ENCODE measurements around the gene PILRB.

The PILRB gene

GRCh38 chr7:100393233-100393905 lies 35.5 kb downstream of the PILRB start:
- Histone ChIP-seq H3K27me3 (no peaks in the 10 kb centered on the region), H3K36me3 (no peaks in the 10 kb centered on the region), H3K4me1 (no peaks in the 10 kb centered on the region), H3K9me3 (no peaks in the 10 kb centered on the region), H3K4me3 (ENCODE audit: low read depth, low read length) (no peak overlapping the region)
- no peak for TF ChIP-seq CTCF (IDR thresholded peaks at IDR 0.05; ENCODE audit: low read depth, low read length)
- DNase-seq, result no peak

- no peak for TF ChIP-seq CTCF (IDR thresholded peaks at IDR 0.05; ENCODE audit: low read depth, low read length)
- no peaks in the 10 kb centered on the region for H3K27me3 ChIP-seq
- no peak overlapping the region for H3K4me3 ChIP-seq (ENCODE audit: low read depth, low read length)
- no peaks in the 10 kb centered on the region for H3K4me1 ChIP-seq
- H3K9me3 ChIP-seq, result no peaks in the 10 kb centered on the region
- no peaks in the 10 kb centered on the region for H3K36me3 ChIP-seq
- no peak for DNase-seq
These were observed 36.2 kb downstream of the PILRB start for GRCh38 chr7:100394077-100394476.

GRCh38 chr7:100396421-100396982 lies 38.6 kb downstream of the PILRB start:
- no peaks in the 10 kb centered on the region for H3K36me3 ChIP-seq
- no peak for DNase-seq
- H3K27me3 ChIP-seq, result no peaks in the 10 kb centered on the region
- no peaks in the 10 kb centered on the region for H3K9me3 ChIP-seq
- no peak overlapping the region for H3K4me3 ChIP-seq (ENCODE audit: low read depth, low read length)
- no peaks in the 10 kb centered on the region for H3K4me1 ChIP-seq
- no peak for TF ChIP-seq CTCF (IDR thresholded peaks at IDR 0.05; ENCODE audit: low read depth, low read length)

- Histone ChIP-seq H3K4me1 (no peaks in the 10 kb centered on the region), H3K4me3 (ENCODE audit: low read depth, low read length) (no peak overlapping the region), H3K36me3 (no peaks in the 10 kb centered on the region), H3K9me3 (no peaks in the 10 kb centered on the region), H3K27me3 (no peaks in the 10 kb centered on the region)
- no peak for TF ChIP-seq CTCF (IDR thresholded peaks at IDR 0.05; ENCODE audit: low read depth, low read length)
- no peak for DNase-seq
These were observed 39.6 kb downstream of the PILRB start for GRCh38 chr7:100397315-100398081.

- Histone ChIP-seq H3K36me3 (no peaks in the 10 kb centered on the region), H3K27me3 (no peaks in the 10 kb centered on the region), H3K9me3 (no peaks in the 10 kb centered on the region), H3K4me3 (ENCODE audit: low read depth, low read length) (no peak overlapping the region), H3K4me1 (no peaks in the 10 kb centered on the region)
- no peak for DNase-seq
- no peak for TF ChIP-seq CTCF (IDR thresholded peaks at IDR 0.05; ENCODE audit: low read depth, low read length)
These were observed 40.3 kb downstream of the PILRB start for GRCh38 chr7:100398239-100398638.

GRCh38 chr7:100400041-100400440 lies 42.1 kb downstream of the PILRB start:
- Histone ChIP-seq H3K9me3 (no peaks in the 10 kb centered on the region), H3K27me3 (peaks cover 8% of the 10 kb centered on the region), H3K4me3 (ENCODE audit: low read depth, low read length) (no peak overlapping the region), H3K36me3 (no peaks in the 10 kb centered on the region), H3K4me1 (no peaks in the 10 kb centered on the region)
- no peak for DNase-seq
- TF ChIP-seq CTCF (IDR thresholded peaks at IDR 0.05; ENCODE audit: low read depth, low read length), result no peak

Data from BE2C (cell line).